NT2/D1 (cell line): ENCODE data around the gene CPNE5.
"Not testable (repeated sequence)": the region's sequence is repeated elsewhere in the genome, so short reads cannot be mapped to it uniquely, and the experiment has no call there.

Experiments used
- DNase-seq: peaks from one replicate; pipeline ENCODE4 v3.0.0-alpha.2; 2011; ENCODE audit warnings: low read depth, low spot score
- H3K27me3 ChIP-seq: 2 replicates; pipeline ENCODE4 v1.6.0; 2011; ENCODE audit warnings: mild to moderate bottlenecking; ENCODE audit not compliant: insufficient read length, insufficient read depth
- H3K36me3 ChIP-seq: 2 replicates; pipeline ENCODE4 v1.6.1; 2011; ENCODE audit warnings: mild to moderate bottlenecking, low read length, mixed read lengths; ENCODE audit not compliant: insufficient read depth, insufficient read length
- H3K4me1 ChIP-seq: 2 replicates; pipeline ENCODE4 v1.5.1; 2011; ENCODE audit not compliant: insufficient read depth, insufficient read length
- H3K4me3 ChIP-seq: 2 replicates; pipeline ENCODE4 v1.5.1; 2011; ENCODE audit warnings: low read depth; ENCODE audit not compliant: insufficient read length
- H3K9ac ChIP-seq: 2 replicates; pipeline ENCODE4 v1.6.0; 2011; ENCODE audit warnings: low read depth; ENCODE audit not compliant: insufficient read length
- H3K9me3 ChIP-seq: 2 replicates; pipeline ENCODE4 v1.5.1; 2011; ENCODE audit warnings: mild to moderate bottlenecking, low read length; ENCODE audit not compliant: insufficient read depth
- SUZ12 ChIP-seq: IDR thresholded peaks from 2 replicates; pipeline ENCODE4 v1.6.1; 2011; ENCODE audit not compliant: insufficient read length, insufficient read depth; ENCODE audit errors: extremely low read depth
- YY1 ChIP-seq: IDR thresholded peaks from 2 replicates; pipeline ENCODE4 v1.6.1; 2011; ENCODE audit not compliant: insufficient read length, insufficient read depth
- ZNF274 ChIP-seq: IDR thresholded peaks from 2 replicates; pipeline ENCODE4 v1.6.1; 2011; ENCODE audit warnings: mild to moderate bottlenecking, low read depth, low read length

Gene CPNE5

GRCh38 chr6:36713846-36714245, 125.4 kb downstream of the CPNE5 start:
- peaks cover 10% of the 10 kb centered on the region for H3K4me1 ChIP-seq
- H3K9ac ChIP-seq, result no peak overlapping the region
- no peaks in the 10 kb centered on the region for H3K9me3 ChIP-seq
- H3K27me3 ChIP-seq, result no peaks in the 10 kb centered on the region
- no peak overlapping the region for H3K4me3 ChIP-seq
- TF ChIP-seq YY1 (no peak), ZNF274 (no peak), SUZ12 (no peak)
- H3K36me3 ChIP-seq, result no peaks in the 10 kb centered on the region
- no peak for DNase-seq

GRCh38 chr6:36712816-36713215, 126.4 kb downstream of the CPNE5 start:
- TF ChIP-seq ZNF274, result no peak
- TF ChIP-seq SUZ12, result no peak
- no peak for TF ChIP-seq YY1
- Histone ChIP-seq H3K4me1 (peaks cover 7% of the 10 kb centered on the region), H3K9ac (no peak overlapping the region), H3K9me3 (no peaks in the 10 kb centered on the region), H3K4me3 (no peak overlapping the region), H3K27me3 (no peaks in the 10 kb centered on the region), H3K36me3 (no peaks in the 10 kb centered on the region)
- DNase-seq, result no peak

DNA sequence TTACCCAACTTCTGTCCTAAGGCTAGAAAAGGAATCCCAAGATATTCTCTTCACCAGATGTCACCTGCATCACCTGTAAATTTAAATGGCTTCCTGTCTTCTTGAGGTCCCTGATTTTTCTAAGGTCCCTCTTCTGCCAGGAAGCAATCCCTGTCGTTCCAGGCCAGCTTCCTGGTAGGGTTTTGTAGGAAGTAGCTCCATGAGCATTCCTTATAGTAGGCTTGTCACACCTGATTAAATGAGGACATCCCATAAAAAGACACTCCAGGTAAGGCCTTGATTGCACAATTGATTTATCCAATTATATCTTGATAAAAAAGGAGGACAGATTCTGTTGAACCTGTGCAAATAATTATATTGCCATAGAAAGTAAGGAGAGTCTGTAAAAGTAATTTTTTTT, 132.9 kb downstream of the CPNE5 start:
- H3K9me3 ChIP-seq, result no peaks in the 10 kb centered on the region
- no peak overlapping the region for H3K9ac ChIP-seq
- H3K4me3 ChIP-seq, result no peak overlapping the region
- TF ChIP-seq SUZ12 (no peak), YY1 (no peak), ZNF274 (no peak)
- DNase-seq, result no peak
- H3K36me3 ChIP-seq, result no peaks in the 10 kb centered on the region
- no peaks in the 10 kb centered on the region for H3K4me1 ChIP-seq
- no peaks in the 10 kb centered on the region for H3K27me3 ChIP-seq

- not testable (repeated sequence) for H3K9me3 ChIP-seq, H3K4me3 ChIP-seq, H3K4me1 ChIP-seq, H3K27me3 ChIP-seq, DNase-seq, H3K36me3 ChIP-seq, H3K9ac ChIP-seq
Observed at GRCh38 chr6:36704961-36705577, 134.2 kb downstream of the CPNE5 start.

DNA sequence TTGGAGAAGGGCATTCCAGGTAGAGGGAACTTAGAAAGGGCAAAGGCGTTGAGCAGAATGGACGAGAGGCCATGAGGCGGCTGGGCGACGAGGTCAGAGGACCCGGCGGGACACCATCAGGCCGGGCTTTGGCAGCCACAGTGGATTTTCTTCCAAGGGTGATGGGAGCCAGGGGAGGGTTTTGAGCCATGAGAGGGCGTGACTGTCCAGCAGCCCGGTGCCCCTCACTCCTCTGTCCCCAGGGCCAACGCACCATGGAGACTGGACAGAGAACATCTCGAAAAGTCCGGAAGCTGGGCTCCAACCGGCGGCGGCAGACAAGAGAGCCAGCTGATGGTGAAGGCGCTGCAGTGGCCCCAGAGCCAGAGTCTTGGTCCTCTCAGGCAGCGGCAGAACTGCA, 135.3 kb downstream of the CPNE5 start:
- no peak overlapping the region for H3K4me3 ChIP-seq
- no peaks in the 10 kb centered on the region for H3K4me1 ChIP-seq
- TF ChIP-seq YY1 (no peak), SUZ12 (no peak), ZNF274 (no peak)
- H3K9me3 ChIP-seq, result no peaks in the 10 kb centered on the region
- no peaks in the 10 kb centered on the region for H3K27me3 ChIP-seq
- H3K36me3 ChIP-seq, result no peaks in the 10 kb centered on the region
- no peak overlapping the region for H3K9ac ChIP-seq
- DNase-seq, result no peak

GRCh38 chr6:36703081-36703606, 136.1 kb downstream of the CPNE5 start:
- no peaks in the 10 kb centered on the region for H3K4me1 ChIP-seq
- H3K4me3 ChIP-seq, result no peak overlapping the region
- no peak for TF ChIP-seq ZNF274
- TF ChIP-seq SUZ12, result no peak
- TF ChIP-seq YY1, result no peak
- no peak for DNase-seq
- H3K9ac ChIP-seq, result no peak overlapping the region
- no peaks in the 10 kb centered on the region for H3K36me3 ChIP-seq
- H3K9me3 ChIP-seq, result no peaks in the 10 kb centered on the region
- no peaks in the 10 kb centered on the region for H3K27me3 ChIP-seq

DNA sequence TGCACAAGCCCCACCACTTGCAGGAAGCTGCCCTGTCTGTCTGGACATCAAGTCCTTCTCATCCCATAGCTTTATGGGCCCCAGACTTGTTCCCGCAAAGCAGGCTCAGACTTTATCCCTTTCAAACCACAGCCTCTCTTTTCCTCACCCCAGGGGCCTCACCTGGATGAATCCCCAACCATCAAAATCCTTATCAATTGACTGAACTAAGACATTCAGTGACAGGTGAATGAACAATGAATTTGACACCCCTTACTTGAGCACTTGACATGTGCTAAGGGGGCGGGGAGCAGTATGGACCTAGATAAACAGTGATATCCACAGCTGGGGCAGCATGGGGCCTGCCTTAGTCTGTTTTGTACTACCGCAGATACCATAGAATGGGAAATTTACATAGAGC, 136.6 kb downstream of the CPNE5 start:
- no peak for DNase-seq
- H3K27me3 ChIP-seq, result no peaks in the 10 kb centered on the region
- no peaks in the 10 kb centered on the region for H3K4me1 ChIP-seq
- H3K36me3 ChIP-seq, result no peaks in the 10 kb centered on the region
- H3K4me3 ChIP-seq, result no peak overlapping the region
- TF ChIP-seq SUZ12 (no peak), YY1 (no peak), ZNF274 (no peak)
- H3K9ac ChIP-seq, result no peak overlapping the region
- no peaks in the 10 kb centered on the region for H3K9me3 ChIP-seq

- no peaks in the 10 kb centered on the region for H3K27me3 ChIP-seq
- H3K36me3 ChIP-seq, result no peaks in the 10 kb centered on the region
- H3K4me1 ChIP-seq, result no peaks in the 10 kb centered on the region
- DNase-seq, result no peak
- no peaks in the 10 kb centered on the region for H3K9me3 ChIP-seq
- no peak for TF ChIP-seq SUZ12
- TF ChIP-seq ZNF274, result no peak
- H3K9ac ChIP-seq, result no peak overlapping the region
- no peak overlapping the region for H3K4me3 ChIP-seq
Observed at GRCh38 chr6:36701401-36701991, 137.7 kb downstream of the CPNE5 start.
